CD4-positive, alpha-beta T cell treated with Interferon alpha-2 for 1 hour (primary cell): ENCODE data around the gene NMNAT2.
A peak's percentile ranks its signal among the peaks of the same experiment; 100 is the strongest.
"Not testable (repeated sequence)": the region's sequence is repeated elsewhere in the genome, so short reads cannot be mapped to it uniquely, and the experiment has no call there.

Experiments used
- DNase-seq, 2 donors: peaks; one replicate each; pipeline ENCODE4 v3.0.0-alpha.2; 2020 to 2022

Gene NMNAT2

DNA sequence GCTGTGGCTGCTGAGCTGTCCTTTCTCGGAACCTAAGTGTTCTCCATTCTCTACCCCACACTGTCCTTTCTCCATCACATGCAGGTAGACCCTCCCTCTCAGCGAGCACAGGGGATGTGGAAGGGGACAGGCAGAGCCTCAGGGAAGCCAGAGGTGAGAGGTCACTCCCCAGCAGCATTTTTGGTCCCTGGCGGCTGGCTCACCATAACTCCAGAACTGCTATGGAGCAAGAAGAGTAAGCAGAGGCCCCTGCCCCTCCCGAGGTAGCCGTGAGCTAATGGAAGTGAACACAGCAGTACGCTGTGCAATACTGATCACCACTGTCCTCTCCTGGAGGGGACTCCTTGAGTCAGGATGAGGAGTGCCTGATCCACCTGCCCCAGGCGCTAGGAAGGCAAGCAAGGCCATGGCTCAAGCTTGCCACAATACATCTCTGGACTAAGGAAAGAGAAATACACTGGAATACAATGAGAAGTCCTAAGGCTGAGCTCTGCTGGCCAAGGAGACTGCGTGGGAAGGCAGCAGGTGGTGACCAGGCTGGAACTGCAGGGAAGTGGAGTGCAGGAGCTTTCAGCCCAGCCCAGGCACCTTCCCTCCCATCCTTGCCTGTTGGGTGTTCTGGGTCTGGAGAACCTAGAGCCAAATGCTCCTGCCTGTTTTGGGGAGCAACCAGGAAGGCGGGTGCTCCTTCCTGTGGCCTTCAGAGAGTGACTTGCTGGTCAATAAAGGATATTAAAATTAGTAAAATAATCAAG is 135.9 kb downstream of the NMNAT2 start:
- DNase-seq, result no peak

DNA sequence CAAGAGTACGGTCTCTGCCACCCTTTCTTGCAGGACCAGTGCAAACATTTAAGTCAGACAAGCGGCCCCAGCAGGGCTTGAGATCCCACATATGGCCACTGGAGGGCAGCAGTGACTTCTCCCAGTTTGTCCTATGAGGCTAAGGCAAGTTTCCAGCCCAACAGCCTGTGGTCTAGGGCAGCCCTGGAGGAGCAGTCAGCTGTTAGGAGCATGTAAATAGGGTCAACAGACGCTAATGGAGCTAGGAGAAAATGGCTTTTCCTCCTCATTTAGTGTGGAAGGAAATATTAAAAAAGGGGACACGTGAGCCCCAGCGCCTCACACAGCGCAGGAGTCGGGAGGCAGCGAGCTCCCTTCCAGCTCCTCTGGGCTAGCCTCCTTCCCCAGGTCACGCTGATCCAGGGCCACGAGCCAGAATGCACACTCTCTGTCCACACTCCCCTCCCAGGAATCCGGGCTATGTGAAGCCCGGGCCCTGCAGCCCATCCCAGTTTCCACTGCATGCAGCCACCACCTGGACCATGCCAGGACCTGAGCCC is 136.6 kb downstream of the NMNAT2 start:
- peak; percentile 61 to 63 for DNase-seq

DNA sequence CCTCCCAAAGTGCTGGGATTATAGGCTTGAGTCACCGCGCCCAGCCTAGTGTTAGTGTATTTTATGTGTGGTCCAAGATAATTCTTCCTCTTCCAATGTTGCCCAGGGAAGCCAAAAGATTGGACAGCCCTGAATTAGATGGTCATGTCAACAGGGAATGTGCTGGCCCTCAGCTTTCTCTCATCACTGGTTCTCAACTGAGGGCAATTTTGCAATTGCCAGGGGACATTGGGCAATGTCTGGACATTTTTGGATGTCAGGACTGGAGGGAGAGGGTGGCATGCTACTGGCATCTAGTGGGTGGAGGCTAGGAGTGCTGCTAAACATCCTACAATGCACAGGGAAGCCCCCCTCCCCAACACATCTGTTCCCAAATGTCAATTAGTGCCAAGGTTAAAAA is 137.1 kb downstream of the NMNAT2 start:
- DNase-seq, result peak in 1 of 2 donors; percentile 9

DNA sequence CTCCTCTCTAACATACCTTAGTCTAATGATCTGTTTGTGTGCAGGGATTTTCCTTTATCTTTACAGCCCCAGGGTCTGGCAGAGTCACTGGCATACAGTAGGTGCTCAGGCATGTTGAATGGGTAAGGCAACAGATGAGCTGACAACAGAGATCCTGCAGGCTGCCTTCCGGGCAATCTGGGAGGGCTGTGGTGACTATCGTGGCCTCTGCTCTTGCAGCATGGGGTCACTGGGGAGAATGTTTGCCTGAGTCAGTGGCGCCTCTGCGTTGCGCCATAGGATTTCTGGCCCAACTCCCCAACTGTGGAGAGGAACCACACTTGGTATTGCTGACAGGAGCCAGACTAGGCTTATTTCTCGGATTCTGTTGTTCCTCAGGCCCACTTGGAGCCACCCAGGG is 138.3 kb downstream of the NMNAT2 start:
- peak in 1 of 2 donors; percentile 60 for DNase-seq

DNA sequence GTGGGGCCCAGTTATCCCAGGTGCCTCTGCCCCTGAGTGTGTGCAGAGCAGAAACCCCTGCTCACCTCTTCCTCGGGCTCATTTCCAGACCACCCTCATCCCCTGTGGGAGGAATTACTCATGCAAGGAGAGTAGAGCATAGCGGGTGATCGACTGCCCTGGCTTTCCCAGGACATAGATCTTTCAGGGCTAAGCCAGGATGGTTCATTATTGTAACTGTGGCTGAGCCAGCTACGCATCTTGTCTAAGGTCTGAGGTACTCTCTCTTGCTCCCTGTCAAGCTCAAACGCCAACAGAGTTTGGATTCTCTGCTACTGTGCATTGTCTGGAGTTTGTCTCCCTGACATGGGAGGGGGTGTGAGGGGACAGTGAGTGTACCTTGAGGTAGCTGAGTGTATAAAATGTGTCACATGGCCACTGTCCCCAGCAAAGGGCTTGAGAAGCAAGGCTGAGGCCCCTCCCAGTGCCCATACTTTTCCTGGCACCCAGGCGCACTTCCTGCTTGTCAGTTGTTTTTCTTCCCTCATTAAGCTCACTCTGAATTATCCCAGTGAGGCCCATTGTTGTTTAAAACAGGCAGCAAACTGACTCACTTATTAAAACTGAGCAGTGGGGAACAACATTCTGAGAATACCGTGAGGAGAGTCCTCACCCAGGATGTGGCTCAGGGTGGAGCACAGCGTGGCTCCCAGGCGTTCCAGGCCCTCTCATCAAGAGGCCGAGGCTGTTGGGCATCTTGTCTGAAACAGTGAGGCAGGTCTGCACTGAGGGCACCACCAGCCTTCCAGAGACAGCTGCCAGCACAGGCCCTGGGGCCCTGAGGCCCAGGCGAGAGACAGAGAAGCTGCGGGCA is 139.2 kb downstream of the NMNAT2 start:
- no peak for DNase-seq

DNA sequence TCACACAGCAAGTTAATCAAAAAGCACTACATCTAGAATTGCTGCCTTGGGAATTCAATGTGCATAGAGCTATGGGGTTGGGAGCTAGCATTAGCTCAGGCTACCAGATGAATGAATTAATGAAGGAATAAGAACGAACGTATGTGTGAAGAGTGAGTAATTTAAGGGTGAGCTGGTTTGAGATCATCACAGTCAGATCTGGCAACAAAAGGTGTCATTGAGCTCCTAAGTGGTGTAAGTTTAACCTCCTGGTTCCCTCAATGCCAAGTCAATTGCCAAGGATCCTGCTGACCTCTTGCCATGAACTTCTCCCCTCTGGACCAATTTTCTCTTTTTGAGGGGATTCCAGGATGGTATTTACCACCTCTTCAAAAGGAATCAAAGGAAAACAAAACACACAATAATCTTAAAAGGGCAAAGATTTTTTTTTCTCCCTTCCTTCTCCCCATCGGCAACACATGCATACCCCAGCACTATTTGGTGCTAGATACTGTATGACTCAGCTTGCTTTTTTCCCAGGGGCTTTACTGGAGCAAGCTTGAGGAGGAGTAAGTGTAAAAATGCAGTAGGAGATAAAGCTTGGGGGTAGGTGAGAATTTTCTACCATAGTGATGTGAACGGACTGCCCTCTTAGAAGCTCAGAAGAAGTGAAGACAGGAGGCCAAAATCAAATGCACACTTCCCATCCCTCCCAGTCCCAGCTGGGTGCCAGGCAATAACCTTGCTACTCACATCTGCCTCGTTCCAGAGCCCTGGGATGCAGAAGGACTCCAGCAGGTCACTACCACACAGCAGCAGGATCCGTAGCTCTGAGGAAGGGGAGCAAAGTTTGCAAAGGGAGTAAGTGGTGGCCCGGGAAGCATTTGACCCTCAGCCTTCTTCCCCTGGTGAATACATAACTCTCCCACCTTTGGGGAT is 140.1 kb downstream of the NMNAT2 start:
- DNase-seq, result no peak

DNA sequence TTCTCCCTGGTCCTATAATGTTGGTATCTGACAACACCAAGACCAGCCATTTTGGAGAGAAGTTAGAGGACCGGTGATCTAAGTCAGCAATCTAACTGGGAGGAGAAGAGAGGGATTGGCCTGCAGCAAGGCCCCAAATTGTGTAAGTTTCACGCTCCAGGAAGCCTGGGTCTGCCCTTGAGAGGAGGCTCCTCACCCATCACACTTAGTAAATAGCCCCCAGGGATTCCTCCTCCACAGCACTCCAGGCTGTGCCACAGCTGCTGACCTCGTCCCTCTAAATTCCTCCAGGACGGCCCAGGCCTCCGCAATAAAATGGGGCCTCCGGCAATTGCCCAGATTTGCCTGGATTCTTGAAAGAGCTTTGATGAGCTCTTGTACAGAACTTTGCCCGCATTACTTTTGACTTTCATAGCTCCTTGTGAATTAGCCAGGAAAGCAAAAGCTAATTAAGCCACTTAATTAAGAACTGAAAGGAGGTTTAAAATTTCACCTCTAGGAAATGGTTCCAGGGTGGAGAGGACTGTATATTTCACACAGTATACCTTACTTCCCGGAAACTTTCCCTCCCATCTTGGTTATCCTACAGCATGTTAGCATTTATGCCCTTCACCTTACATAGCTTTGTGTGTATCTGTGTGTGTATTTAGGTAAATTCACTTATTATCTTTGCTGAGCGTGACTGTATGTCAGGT is 141.6 kb downstream of the NMNAT2 start:
- DNase-seq, result no peak

DNA sequence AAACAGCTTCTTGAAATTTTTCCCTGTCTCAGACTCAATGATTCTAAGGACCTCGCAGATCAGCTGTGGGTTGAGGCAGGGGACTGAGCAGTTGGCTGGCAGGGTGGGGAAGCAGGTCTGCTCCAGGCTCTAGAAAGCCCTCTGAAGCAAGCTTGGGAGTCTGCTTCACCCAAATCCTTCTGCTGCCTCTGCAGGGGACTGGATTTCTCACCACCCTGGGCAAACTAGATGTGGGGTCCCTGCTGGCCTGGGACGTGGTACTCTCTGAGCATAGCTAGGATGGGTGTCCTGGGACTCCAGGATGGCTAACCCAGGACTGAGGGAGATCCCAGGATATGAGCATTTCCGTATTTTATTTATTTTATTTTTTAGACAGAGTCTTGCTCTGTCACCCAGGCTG is 142.9 kb downstream of the NMNAT2 start:
- no peak for DNase-seq

DNA sequence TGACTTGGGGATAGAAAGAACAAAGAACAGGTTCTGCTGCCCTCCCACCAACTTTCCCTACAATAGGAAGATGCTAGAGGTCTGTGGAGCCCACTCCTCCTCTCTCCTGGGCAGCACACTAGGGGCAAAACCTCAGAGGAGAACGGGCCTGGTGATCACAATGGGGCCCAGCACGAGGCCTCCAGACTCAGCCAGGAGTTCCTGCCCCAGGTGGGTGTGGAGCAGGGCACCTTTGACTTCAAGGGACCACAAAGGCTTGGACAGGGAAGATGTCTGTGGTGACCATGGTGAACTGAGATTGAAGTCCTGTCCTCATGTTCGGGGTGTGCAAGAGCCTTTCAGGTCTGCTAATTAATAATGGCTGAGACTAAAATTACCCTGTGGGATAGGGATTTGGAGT is 143.3 kb downstream of the NMNAT2 start:
- DNase-seq, result no peak

DNA sequence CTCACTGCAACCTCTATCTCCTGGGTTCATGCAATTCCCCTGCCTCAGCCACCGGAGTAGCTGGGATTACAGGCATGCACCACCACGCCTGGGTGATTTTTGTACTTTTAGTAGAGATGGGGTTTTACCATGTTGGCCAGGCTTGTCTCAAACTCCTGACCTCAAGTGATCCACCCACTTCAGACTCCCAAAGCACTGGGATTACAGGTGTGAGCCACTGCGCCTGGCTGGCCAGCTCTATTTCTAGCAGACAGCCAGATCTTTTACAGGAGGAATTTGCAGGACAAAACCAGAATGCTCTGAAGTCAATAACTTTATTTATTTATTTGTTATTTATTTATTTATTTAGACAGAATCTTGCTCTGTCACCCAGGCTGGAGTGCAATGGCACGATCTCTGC is 144.2 kb downstream of the NMNAT2 start:
- not testable (repeated sequence) for DNase-seq

DNA sequence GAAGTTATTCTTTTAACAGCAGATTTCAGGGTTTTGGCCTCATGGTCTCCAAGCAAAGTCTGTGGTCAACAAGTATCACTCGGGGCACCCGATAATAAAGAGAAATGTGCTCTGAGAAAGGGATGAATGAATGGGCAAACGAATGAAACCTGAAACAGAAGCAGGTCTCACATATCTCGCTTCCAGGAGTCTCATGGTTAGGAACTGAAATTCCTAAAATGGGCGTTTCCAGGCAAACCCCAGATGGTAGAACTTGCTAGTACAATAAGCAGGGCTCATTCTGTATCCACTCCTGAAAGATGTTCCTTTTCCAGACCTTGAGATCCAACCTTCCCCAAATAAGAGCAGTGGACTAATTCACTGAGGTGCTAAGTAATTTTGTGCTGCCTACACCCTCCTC is 144.9 kb downstream of the NMNAT2 start:
- no peak for DNase-seq

DNA sequence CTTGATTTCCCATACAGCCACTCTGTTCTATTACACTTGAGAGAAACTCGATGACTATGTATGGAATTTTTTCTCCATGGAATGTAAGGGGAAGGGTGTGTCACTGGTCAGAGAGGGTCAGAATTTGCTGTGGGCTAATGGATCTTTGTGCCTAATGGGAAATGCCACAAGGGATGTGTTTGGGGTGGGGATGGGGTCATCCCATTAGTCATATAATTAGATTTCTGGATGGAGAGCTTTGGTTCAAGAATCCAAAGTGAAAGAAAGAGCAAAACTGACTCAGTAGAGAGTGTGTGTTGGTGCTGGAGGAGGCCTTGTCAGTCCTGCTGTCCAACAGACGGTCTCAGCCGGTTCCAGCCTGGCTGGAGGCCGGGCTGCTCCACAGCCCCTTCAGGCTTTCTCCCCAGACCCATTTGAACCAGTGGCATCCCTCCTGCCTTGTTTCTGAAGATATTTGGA is 145.8 kb downstream of the NMNAT2 start:
- DNase-seq, result no peak

DNA sequence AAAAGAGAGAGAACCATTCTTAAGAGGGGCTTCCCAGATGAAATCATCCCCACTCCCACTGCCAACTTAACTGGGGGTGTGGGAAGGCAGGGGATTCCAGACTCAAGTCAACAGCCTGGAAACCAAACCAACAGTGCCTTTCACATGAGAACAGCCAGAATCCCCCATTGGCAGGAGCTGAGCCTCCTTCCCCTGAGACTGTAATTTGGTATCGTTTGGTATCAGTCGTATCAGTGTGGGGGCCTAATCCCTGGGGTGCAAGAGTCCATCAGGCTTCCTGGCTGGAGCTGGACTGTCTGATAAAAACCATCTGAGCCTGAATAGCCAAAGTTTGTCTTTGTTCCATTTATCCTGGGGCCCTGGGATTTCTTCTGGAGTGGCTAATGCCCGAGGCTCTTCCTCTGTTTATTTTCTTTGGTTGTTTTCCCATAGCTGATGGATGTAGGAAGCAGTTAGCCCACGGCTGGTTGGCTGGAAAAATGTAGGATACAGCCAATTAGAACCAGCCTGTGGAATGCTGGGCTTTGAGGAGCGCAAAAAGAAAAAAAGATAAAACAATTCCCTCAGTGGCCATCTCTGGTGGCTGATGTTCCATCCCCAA is 147.5 kb downstream of the NMNAT2 start:
- DNase-seq, result no peak

DNA sequence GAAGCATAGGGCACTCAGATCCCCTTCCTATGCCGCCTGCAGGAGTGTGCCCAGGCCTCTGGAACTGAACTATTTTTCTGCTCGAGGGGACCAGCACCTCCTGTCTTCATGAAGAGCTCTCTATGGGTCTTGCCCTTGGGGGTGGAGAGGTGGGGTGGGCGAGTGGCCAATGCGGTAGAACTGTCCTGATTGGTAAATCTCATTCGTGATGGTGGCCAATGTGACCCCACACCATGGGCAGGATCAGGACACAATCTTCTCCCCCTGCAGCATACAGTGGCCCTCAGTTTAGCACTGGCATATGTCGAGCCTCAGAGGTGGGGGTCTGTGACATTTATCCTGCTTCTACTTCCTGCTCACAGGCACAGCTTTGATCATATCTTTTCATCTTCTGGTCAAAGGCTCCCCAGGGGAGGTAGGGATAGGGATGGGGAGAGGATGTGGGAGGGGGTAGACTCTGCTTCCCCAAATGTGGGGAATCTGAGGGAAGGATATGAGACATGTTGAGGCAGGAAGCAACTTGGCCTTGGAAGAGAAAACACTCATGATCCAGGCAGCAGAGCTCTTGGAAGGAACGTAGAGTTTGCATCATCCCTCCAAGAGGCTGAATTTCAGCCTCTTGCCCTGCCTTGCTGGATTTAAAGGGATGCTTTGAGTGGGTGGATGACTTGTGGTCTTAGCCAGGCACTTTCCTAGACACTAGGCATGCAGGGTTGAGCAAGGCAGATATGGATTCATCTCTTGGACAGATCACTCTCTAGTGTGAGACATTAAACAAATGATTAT is 150.3 kb downstream of the NMNAT2 start:
- no peak for DNase-seq

DNA sequence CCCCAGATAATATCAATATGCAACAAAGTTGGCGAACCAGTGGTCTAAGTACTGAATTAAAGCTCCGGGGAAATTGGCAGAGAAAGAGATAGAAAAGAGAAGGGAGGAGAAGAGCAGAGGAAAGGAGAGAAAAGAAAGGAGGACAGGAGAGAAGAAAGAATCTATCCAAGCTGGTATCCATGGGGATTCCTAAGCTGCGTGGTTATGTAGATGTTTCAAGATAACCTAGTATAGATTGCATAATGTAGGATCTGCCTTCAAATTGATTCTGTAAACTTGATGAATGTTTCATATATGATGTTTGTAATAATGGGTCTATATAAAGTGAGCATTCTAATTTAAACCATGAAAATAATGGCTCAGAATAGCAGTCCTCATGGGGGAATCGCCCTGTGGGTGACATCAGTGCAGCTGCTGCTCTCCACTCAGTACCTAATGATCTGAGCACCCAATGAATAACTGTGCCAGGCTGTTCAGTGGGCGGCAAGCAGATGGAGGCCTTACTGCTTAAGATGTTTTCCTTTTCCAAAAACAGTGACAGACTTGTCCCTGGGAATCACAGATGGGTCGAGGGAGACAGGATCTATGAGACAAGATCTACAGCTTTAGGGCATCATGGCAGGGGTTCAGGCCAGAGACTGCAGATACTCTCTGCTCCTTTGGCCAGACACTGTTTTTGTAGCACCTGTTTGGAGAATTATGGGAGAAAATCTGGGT is 154.1 kb downstream of the NMNAT2 start:
- DNase-seq, result no peak

DNA sequence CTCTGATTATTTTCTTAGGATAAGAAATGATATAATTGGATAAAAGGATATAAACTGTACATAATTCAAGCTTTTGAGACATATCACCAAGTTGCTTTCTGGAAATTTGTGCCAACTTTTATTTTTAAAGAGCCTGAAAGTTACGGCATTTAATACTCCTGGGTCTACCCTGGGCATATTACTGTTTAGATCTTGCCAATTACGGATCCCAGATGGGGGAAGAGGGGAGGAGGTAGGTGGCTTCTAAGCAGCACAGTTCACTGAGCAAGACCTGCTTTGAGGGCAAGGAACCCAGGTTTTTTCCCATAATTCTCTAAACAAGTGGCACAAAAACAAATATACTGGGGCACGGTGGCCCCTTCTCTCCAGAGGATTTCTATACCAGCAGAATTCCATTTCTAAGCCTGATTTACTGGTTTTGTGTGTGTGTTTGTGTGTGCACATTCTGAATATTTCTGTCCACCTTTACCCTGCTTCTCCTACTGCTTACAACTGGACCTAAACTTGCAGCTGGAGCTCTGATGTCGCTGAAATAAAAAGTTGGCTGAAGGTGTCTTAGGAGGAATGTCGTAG is 155.5 kb downstream of the NMNAT2 start:
- no peak for DNase-seq

DNA sequence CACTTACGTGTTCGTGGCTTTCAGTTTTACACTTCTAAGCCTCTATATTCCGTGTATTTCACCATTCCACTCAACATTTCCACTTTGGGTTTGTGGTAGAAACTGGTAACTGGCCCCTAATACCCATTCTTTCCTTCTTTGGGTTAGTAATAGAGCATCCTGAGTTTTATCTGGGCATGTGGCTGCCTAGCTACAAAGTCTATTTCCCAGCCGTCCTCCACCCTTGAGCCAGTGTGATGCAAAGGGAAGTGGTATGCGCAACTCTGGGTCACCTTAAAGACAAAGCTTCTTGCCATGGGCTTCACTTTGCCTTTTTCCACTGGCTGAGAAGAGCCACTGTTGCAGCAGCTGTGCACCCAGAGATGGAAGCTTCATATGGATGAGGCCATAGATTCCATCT is 158.3 kb downstream of the NMNAT2 start:
- no peak for DNase-seq

DNA sequence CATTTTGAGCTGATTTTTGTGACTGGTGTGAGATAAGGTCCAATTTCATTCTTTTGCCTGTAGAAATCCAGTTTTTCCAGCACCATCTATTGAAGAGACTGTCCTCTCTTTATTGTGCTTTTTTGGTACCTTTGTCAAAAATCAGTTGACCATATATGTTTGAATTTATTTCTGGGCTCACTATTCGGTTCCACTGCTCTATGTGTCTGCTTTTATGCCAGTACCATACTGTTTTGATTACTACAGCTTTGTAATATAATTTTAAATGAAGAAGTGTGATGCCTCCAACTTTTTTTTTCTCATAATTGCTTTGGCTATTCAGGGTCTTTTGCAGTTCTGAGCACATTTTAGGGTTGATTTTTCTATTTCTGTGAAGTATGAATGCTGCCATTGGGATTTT is 163.1 kb downstream of the NMNAT2 start:
- DNase-seq, result no peak

DNA sequence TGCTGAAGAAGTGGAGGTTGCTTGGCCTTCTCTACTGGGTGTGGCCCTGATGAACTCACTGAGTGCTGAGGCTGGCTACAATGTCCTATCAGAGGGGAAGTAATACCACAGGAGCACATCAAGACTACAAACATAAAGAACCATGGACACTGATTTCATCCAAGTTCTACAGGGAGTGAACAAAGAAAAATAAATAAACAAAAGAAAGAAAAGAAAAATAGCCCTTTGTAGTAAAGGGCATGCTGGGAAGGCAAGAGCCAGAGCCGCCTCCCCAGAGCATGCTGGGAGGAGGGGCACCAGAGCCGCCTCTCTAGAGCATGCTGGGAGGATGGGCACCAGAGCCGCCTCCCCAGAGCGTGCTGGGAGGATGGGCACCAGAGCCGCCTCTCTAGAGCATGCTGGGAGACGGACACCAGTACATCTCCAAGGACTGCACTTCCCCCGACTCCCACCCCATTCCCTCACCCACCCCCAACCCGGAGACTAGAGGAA is 166.2 kb downstream of the NMNAT2 start:
- no peak for DNase-seq
